ENCODE measurements around the gene DNHD1.

The DNHD1 gene

DNA sequence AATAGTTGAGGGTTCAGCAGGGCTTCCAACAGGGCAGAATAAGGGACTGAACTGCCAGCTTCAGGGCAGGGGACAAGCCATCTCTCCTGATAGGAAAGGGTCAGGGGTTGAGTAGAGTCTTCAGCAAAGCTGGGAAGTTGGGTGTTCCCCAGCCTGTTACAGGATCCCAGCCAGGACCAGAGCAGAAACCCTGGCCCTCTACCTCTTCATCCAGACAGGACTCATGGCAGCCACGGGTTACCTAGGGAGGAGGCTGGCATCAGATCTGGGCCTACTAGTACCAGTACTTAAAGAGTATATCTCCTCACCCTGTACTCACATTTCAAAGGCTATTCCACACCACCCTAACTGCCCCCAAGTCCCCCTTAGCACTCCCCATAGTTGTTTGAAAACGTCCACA lies 117.4 kb downstream of the DNHD1 start:
- DNase-seq = no peak

DNA sequence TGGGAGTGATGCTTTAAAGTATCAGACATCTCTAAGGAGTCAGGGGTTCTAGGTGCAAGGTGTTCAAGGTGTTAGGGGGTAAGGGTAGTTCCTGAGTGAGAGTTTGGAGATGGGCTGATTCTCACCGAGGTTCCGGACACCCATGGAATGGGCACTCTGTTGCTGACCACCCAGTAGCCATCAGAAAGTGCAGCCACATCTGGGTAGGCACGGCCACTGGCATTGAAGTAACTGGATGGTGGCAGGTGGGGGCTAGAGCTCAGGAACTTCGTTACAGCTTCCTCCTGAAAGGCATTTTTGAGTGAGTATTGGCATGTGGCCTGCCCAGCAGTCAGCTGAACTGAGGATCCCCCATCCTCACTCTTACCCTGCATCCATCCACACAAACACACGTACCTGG lies 118.0 kb downstream of the DNHD1 start:
- no peak for DNase-seq

DNA sequence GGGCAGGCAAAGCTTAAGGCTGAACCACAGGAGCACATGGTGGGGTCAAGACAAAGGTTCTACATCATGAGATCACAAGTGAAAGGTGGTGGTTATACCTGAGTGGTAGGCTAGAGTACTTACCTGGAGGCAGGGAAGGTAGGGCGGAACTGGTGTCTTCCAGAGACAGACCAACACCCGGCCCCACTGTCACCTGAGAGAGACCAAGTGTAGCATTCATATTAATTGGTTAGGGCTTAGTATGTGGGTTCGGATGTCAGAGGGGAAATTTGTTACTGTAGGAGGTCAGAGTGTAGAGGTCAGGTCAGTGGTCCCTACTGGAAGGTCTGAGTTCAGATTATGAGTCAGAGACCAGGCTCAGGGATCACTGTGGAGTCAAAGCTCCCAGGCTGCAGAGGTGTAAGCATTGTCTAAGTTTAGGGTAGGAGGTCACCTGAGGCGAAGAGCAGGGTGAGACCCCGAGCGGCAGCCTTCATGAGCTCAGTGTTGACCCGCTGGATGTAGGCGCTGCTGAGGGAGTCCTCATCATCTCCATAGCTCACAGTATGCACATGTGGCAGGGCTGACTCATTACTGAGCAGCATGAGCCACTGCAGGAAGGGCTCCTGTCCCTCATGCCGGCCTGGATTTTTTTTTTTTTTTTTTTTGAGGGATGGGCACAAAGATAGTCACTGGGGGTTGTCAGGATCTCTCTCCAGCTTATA lies 119.0 kb downstream of the DNHD1 start:
- no peak for DNase-seq

DNA sequence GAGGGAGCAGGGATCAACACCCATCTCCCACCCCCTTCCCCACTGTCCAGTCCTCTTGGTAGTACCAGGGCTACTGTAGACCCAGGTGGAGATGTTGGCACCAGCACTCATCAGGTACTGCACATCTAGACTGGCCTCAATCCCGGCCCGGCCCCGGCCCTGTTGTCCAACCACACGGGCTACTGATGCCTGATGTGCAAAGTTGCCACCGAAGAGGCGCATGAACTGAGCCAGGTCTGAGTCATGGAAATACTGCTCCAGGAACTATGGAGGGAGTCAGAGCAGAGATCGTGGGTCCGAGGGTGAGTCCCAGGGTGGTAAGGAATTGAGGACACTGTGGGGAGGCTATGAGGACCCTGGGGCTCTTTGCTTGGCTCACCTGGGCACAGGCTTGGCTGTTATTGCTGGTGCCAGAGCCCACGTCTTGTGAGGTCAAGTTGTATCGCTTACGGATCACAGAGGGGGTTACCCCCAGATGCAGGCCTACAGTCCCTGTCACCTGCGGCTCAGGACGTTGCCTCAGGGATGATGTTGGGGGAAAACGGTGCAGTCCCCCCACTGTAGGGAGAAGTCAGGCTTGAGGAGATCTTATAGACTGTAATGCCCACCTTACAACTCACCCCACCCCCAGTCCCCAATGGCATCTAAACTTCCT lies 119.6 kb downstream of the DNHD1 start:
- no peak for DNase-seq

DNA sequence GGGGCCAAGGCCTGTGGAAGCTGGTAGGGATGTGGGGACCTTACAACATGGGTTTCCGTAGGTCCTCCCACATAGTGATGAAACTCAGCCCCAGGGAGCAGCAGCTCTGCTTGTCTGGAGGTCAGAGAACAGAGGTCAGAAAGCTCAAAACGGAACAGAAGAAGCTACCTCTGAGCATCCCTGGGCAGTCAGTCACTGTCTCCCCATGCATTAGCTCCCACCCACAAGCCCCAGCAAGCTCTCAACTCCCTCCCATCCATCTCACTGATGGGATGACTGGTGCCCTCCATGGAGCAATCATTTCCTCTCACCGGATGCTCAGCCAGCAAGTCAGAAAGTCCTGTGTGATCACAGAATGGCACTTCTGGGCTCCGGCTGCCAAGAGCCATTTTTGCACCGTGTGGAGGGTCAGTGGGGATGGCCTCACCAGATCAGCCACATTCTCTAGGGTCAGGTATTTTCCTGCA lies 120.3 kb downstream of the DNHD1 start:
- DNase-seq = no peak

DNA sequence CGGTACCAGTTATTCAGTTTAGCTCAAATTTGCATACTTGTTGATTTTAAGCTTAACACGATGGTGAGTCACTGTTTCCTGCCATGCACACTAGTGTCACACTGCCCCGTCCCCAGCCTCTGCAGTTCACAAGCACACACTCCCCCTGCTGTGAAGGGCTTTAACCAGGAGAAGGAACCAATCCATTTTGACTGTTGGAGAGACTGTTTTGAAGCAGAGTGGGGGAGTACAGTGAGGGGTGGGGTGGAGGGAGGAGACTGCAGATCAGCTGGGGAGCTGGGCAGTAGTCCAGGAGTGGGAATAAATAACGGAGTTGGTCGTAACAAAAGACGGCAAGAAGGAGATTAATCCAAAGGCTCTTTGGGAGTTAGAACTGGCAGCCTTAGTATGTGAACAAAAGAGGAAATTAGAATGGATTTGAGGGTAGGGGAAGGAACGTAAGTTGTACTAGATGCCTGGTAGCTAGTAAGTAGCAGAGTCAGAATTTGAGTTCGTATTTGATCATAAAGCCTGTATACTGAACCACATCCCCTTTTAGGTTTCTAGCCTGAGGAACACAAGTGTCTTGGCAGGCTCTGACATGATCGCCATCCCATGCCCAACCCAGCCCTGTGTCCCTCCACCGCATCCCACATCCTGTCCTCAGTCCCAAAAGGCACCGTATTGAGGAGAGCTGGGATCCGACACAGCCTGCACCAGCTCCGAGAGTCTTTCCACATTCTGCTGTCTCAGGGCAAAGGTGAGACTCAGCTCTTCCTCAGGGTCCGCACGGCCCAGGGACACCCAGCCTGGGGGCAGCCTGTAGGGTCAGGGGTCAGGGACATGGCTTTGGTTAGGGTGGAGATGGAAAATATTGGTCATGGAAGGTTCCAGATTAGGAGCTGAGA lies 121.3 kb downstream of the DNHD1 start:
- DNase-seq = peak; percentile 83

DNA sequence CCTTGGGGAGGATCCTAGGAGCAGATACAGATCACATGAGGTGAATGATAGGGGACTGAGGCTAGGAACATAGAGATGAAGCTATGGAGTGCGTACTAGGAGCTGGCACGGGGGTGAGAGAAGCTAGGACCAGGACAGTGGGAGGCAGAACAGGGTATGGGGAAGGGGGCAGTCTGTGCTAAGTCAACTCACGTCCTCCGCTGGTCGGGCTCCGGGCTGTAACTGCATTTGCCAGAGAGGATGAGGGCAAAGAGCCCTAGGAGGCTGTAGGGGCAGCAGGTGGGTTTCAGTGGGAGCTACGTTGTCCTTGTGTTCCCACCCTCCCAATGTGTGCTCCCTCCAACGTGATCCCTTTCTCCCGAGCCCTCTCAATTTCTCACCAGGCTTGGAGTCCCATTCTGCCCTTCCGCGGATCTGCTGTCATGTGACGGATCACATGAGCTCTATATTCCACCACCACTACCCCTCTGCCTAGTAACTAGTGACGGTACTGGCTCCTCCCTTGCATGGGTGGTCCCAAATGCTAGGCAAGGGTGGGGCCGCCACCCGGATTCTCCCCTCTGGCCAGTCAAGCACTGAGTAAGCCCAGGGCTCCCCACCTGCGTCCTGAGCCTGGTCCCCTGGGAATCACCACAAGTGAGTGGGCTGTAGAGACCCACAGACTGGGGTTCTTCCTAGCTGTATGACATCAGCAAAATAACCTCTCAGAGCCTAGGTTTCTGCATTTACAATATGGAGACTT lies 122.1 kb downstream of the DNHD1 start, which contains the start of gene TPP1:
Gene TPP1 (minus strand): TSS at position 419 of the 742 bp plus-strand sequence. CDS start 22 bp downstream, at position 397.
- DNase-seq = peak; percentile 90

DNA sequence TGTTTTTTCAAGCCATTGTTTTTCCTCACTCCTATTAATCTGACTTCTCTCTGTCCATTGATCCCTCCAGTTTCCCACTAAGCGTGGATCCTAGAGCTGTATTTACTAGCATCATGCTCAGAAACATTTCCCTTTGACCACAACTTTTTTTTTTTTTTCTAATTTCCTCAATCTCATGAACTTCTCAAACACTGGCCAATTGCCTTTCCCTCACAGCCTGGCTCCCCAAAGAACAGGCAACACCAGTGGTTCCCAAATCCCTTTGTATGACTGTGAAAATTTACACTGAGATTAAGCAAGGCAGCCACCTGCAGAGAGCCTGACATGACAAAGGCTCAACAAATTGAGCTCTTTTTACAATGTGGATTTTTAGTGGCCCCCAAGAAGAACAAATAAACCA lies 123.6 kb downstream of the DNHD1 start:
- no peak for DNase-seq
